ENCODE measurements around the gene PTPRN2.
"Not testable (repeated sequence)": the region's sequence is repeated elsewhere in the genome, so short reads cannot be mapped to it uniquely, and the experiment has no call there.

PTPRN2 gene

DNA sequence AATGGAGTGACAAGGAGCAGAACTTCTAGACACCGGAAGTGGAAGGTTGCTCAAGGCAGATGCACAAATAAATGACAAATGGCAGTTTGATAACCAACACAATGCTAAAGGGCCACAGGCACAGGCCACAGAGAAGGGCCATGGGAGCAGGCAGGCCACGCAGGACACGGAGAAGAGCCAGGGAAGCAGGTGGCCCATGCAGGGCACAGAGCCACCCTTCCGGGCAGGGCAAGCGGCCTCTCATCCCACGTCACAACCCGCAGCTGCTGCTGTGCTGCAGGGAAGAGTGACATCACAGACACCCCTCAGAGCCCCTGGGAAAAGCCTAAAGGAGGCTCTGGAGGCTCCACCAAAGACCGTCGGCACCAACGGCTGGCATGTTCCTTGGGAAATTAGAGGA lies 328.5 kb downstream of the PTPRN2 start:
- no peak for DNase-seq

DNA sequence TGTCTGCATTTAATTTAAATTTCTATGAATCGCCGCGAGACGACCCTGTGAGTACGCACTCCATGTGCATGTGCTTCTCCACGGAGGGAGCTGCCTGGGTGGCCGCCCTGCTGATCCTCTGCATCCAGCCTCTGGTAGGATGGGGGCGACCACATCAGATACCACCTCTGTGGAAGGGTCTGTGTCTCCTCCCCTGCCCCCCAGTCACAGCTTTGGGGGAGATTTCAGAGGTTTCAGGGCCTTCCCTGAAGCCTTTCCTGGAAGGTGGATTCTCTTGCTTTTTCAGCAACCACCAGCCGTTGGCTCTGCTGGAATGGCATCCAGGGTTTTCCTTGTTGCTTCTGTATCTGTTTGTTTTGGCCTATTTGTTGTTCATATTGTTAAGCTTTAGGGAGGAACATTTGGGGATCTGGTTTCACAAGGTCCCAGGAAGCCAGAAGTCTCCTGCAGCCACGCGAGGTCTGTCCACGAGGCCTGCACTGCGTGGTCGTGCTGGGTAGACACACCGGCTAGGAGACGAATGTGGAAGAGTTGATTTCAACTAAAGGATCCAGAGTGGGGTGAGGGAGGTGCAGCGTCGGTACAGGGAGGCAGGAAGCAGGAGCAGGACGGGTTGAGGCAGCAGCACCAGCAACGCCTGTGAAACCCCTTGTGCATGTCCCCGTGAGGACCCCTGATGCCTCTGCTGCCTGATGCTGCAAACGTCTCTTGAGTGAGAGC lies 329.1 kb downstream of the PTPRN2 start:
- no peak for DNase-seq

- DNase-seq = no peak
These were observed 329.9 kb downstream of the PTPRN2 start for GRCh38 chr7:158257516-158258410.

GRCh38 chr7:158257001-158257400 lies 330.6 kb downstream of the PTPRN2 start:
- DNase-seq = no peak

GRCh38 chr7:158256091-158256816 lies 331.4 kb downstream of the PTPRN2 start:
- DNase-seq = no peak

- no peak for DNase-seq
These were observed 332.1 kb downstream of the PTPRN2 start for GRCh38 chr7:158255558-158255957.

GRCh38 chr7:158255156-158255555 lies 332.5 kb downstream of the PTPRN2 start:
- DNase-seq = no peak

- not testable (repeated sequence) for DNase-seq
These were observed 334.0 kb downstream of the PTPRN2 start for GRCh38 chr7:158253670-158254045.

DNA sequence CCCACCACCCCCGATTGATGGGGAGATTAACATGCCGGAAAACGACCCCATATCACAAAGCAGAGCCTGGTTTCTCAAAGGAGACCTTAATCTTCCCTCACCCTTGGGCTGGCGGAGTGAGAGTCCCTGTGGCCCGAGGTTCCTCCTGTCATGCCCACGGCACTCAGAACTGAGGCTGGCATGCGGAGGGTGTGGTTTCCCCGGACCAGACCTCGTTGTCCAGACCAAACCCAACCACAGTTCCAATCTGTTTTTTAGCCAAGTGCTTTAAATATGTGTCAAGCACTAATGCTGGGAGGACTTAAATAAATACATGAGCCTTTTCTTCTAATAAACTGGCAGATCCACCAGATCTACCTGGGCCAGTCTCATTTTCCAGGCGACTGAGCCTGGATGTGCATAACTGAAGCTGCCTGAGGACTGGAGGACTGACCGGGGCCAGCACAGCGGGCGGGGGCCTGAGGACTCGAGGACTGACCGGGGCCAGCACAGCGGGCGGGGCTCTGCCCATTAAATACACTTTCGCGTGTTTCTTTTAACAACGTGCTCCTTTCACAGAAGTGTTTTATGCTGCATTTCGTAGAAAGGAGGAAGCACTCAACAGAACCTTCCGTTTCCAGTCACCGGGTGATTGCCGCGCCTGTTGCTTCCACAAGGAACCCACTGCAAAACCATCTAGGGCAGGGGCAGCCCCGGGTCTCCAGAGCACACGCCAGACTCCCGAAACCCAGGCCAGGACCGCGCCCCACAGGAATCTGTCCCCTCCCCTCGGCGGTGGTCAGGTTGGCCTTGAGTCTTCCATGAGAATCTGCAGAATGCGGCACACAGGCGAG lies 334.6 kb downstream of the PTPRN2 start:
- DNase-seq = no peak

DNA sequence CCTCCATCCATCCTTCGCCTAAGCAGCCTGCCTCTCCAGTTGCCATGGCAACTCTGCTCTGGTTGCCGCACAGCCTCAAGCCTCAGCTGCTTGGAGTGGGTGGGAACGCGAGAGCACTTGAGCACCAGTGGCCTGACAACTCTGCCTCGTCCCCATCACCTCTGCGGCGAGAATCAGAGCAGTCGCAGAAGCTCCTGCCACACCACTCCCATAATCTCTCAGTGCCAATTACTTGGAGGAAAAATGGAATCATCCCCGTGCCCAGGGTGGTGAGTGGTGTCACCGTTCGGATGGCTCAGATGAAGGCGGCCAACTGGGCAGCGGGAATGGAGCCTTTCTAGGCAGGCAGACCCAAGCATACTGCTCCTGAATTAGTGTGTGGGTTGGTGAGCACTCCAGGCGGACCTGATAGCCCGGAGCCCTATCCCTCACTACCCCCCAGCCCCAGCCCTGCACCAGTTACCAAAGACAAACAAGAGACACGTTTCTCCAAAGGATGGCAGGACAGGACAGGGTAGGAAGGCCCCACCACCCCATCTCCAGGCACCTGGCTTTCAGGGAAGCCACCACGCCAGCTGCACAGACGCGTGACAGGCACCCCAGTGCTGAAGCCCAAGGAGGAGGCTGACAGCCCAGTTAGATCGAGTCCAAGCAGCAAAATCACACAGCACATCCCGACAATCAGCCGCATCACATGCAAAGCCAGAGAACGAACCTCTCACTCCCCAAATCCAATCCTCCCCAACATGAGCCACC lies 335.4 kb downstream of the PTPRN2 start:
- DNase-seq = no peak

GRCh38 chr7:158251061-158251965 lies 336.3 kb downstream of the PTPRN2 start:
- DNase-seq = no peak

- no peak for DNase-seq
These were observed 337.9 kb downstream of the PTPRN2 start for GRCh38 chr7:158249692-158250091.

DNA sequence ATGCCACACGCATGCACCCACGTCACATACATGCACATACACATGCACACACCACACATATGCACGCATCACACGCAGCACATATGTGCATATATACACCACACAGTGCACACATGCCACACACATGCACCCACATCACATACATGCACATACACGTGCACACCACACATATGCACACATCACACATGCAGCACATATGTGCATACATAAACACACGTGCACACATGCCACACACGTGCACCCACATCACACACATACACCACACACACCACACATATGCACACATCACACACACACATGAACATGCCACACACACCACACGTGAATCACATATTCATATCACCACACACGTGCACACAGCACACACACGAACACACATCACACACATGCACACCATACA lies 338.8 kb downstream of the PTPRN2 start:
- no peak for DNase-seq

DNA sequence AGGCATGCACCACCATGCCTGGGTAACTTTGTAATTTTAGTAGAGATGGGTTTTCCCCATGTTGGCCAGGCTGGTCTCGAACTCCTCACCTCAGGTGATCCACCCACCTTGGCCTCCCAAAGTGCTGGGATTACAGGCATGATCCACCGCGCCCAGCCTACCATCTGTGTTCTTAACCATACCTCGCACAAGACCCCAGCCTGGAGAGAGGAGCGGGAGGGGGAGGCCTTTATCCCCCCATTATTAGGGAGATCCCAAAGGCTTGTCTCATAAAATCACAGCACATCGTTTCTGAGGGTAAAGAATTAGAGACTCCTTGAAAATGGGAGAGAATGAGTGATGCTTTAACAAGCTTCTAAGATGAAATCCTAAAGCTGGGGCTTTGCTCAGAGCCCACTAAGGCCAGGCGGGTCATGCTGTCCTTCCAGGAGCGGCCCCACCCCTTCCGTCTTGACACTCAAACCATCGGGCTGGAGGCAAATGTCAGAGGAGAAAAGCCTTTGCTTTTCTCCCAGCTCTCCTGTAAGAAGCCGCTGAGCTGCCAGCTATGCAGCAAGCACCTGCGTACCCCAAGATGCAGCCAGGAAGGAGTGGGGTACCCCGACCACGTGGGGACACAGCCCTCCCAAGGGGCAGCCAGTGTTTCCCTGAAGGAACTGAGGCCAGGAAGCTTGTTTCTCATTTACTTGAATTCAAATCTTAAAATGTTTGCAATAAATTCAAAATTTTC lies 339.7 kb downstream of the PTPRN2 start:
- DNase-seq = no peak

DNA sequence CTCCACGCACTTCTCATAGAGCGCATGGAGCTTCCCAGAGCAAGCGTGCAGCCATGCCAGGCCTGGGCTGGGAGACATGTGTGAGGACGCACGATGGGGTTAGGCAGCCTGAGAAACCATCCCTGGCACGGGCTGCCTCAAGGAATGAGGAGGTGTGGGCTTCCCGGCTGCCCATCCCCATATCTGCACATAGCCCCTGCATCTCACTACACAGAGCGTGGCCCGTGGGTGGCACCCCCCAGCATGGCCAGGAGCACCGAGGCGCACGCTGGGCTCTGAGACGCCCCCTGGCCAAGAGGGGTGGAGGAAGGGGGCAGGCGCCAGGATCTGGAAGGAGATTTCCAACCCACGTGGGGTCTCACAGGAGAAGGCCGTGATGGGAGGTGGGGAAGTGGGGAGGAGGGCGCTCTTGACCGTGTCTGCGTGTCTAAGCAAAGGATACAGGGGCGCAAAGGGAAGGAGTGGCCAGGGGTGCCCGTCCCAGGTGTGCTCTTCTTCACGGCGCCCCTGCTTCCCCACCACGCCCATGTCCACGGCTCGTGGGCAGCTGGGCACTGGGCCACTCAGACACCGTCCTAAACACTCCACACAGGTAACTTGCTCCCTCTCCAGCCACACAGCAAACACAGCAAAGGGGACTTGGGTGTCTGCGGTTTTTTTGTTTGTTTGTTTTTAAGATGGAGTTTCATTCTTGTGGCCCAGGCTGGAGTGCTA lies 340.5 kb downstream of the PTPRN2 start:
- DNase-seq = no peak

DNA sequence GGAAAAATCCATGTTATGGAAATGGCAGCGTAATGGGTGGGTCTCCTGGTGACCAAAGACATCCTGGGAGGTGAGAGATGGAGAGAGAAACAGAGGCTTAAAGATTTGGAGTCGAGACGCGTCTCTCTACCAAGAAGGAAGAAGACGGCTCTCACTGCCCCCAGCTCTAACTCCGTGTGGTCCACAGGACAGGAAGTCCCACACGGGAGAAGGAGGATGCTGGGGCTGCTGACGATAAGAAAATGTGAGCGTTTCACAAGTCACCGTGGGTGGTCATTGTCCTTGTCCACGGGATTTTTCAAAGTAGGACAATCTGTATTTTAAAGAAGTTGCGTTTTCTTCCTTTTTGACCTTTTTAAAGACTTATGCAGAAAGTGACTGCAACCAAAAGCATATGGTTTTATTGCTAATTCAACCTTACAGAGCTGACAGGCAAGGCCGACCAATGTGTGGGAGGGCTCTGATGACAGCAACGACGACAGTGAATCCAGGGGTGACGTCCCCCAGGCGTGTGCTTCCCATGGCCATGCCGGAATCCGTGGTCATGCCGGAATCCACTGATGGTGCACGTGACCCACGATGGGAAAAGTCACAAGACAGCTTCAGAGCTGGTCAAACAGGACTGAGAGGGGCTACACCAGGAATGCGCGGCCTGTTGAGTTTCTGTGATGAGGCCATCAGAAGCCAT lies 341.2 kb downstream of the PTPRN2 start:
- DNase-seq = no peak

- DNase-seq = no peak
These were observed 341.9 kb downstream of the PTPRN2 start for GRCh38 chr7:158245724-158246041.

GRCh38 chr7:158244873-158245723 lies 342.5 kb downstream of the PTPRN2 start:
- no peak for DNase-seq

All from stimulated activated CD4-positive, alpha-beta T cell treated with anti-CD3 and anti-CD28 coated beads, Interleukin-15, amount 100 ng/mL, for 24 hours (primary cell).